ENCODE data around the gene NOTUM.

NOTUM gene

DNA sequence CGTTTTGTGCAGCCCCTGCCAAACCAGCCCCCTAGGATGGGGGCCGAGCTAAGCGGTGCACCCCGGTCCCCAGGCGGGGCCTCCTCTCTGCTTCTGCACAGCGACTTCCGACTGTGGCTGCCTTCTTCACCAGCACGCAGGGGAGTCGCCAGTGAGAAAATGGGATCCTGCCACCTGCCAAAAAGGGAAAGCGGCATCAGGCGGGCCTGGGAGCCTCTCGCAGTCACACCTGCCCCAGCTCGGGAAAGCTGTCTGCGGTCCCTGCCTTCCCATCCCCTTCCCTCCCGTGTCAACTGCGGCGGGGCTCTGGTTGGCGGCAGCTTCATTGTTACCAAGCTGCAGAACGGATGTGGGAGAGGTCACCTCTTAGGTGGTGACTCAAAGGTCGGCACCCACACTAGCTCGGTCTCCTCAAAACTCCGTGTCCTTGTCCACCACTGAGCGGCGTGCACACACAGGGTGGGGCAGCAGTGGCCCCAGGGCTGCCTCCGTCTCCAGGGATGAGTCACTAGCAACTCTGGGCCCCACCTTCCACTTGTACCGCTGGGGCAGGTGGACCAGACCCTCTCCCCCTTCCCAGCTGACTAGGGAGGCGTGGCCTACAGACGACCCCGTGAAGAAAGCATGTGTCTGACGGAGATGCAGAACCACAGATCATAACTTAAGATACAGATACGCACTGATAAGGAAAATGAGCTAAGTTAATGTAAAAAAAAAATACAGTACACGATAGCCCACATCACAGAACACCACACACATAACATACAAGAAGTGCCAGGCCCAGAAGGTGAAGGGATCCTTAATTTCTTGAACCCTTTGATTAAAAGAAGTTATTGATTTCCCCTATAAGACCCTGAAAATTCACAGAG is 48.3 kb downstream of the NOTUM start:
- H4K20me1 ChIP-seq (ENCODE audit: control insufficient read depth, insufficient read depth, low read depth, low read length) = peaks cover 23% of the 10 kb centered on the region; the same call in 1 of the 2 replicates
- H3K4me1 ChIP-seq (ENCODE audit: control insufficient read depth, low read length) = peaks cover 27% of the 10 kb centered on the region
- TF ChIP-seq EZH2phosphoT487 (IDR thresholded peaks at IDR 0.05; ENCODE audit: borderline replicate concordance, low read length) = no peak
- TF ChIP-seq, protein P1, sequence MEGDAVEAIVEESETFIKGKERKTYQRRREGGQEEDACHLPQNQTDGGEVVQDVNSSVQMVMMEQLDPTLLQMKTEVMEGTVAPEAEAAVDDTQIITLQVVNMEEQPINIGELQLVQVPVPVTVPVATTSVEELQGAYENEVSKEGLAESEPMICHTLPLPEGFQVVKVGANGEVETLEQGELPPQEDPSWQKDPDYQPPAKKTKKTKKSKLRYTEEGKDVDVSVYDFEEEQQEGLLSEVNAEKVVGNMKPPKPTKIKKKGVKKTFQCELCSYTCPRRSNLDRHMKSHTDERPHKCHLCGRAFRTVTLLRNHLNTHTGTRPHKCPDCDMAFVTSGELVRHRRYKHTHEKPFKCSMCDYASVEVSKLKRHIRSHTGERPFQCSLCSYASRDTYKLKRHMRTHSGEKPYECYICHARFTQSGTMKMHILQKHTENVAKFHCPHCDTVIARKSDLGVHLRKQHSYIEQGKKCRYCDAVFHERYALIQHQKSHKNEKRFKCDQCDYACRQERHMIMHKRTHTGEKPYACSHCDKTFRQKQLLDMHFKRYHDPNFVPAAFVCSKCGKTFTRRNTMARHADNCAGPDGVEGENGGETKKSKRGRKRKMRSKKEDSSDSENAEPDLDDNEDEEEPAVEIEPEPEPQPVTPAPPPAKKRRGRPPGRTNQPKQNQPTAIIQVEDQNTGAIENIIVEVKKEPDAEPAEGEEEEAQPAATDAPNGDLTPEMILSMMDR (IDR thresholded peaks at IDR 0.05; ENCODE audit: low read depth, low read length, poor library complexity, severe bottlenecking) = no peak
- no peaks in the 10 kb centered on the region for H3K9me3 ChIP-seq (ENCODE audit: control insufficient read depth, insufficient read depth, low read length)
- H3K4me2 ChIP-seq (ENCODE audit: low read length) = no peak overlapping the region
- H3K79me2 ChIP-seq (ENCODE audit: control insufficient read depth, low read length) = peaks cover 45% of the 10 kb centered on the region
- H3K27me3 ChIP-seq (ENCODE audit: control insufficient read depth, low read length) = no peaks in the 10 kb centered on the region
- H3K36me3 ChIP-seq (ENCODE audit: control insufficient read depth, low read length) = peaks cover 80% of the 10 kb centered on the region
- H3F3A ChIP-seq (ENCODE audit: control insufficient read depth, insufficient read depth) = peaks cover 10% of the 10 kb centered on the region
- no peak overlapping the region for H3K27ac ChIP-seq (ENCODE audit: low read depth, low read length)
- H3K4me3 ChIP-seq (ENCODE audit: low read length) = no peak overlapping the region
- no peaks in the 10 kb centered on the region for H3K9me2 ChIP-seq (replicated peaks; ENCODE audit: control insufficient read depth, low read length)

DNA sequence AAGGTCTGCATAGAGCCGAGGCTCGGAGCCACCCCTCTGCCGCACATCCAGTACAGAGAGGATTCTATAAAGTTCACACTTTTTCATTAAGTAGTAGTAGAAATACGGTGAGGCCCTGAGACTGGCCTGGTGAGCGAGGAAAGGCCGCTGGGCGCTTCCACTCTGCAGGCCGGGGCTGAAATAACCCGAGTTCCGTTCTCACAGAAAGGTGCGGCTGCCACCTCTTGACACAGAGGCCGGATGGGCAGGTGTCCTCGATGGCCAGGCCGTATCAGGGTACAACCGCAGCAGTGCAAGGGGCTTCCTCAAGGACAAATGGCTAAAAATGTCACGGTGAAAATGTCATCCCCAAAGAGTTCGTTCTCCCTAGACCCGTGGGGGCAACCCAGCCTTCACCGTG is 49.0 kb downstream of the NOTUM start:
- Histone ChIP-seq H3K79me2 (ENCODE audit: control insufficient read depth, low read length) (peaks cover 37% of the 10 kb centered on the region), H3K36me3 (ENCODE audit: control insufficient read depth, low read length) (peaks cover 81% of the 10 kb centered on the region)

GRCh38 chr17:81911277-81911961 is 49.6 kb downstream of the NOTUM start, which contains the start of gene PCYT2:
PCYT2 (minus strand) TSS chr17:81911399; CDS start chr17:81911355, 44 bp downstream.
- peaks cover 82% of the 10 kb centered on the region for H3K36me3 ChIP-seq (ENCODE audit: control insufficient read depth, low read length)
- H3F3A ChIP-seq (ENCODE audit: control insufficient read depth, insufficient read depth) = peaks cover 10% of the 10 kb centered on the region
- H3K9me3 ChIP-seq (ENCODE audit: control insufficient read depth, insufficient read depth, low read length) = no peaks in the 10 kb centered on the region
- H3K4me3 ChIP-seq (ENCODE audit: low read length) = peak within 1 kb of the TSS; percentile 98
- H3K79me2 ChIP-seq (ENCODE audit: control insufficient read depth, low read length) = peaks cover 32% of the 10 kb centered on the region
- no peaks in the 10 kb centered on the region for H3K9me2 ChIP-seq (replicated peaks; ENCODE audit: control insufficient read depth, low read length)
- TF ChIP-seq, protein P1 (IDR thresholded peaks at IDR 0.05; ENCODE audit: low read depth, low read length, poor library complexity, severe bottlenecking) = peak; percentile 51
- no peak for TF ChIP-seq EZH2phosphoT487 (IDR thresholded peaks at IDR 0.05; ENCODE audit: borderline replicate concordance, low read length)
- peaks cover 18% of the 10 kb centered on the region for H3K4me1 ChIP-seq (ENCODE audit: control insufficient read depth, low read length)
- peaks cover 16% of the 10 kb centered on the region; the same call in 1 of the 2 replicates for H4K20me1 ChIP-seq (ENCODE audit: control insufficient read depth, insufficient read depth, low read depth, low read length)
- H3K4me2 ChIP-seq (ENCODE audit: low read length) = peak within 1 kb of the TSS; percentile 93
- H3K27me3 ChIP-seq (ENCODE audit: control insufficient read depth, low read length) = no peaks in the 10 kb centered on the region
- H3K27ac ChIP-seq (ENCODE audit: low read depth, low read length) = peak within 1 kb of the TSS; percentile 52

More for the DNA sequence above, 49.0 kb downstream of the NOTUM start:
- H3K9me2 ChIP-seq (replicated peaks; ENCODE audit: control insufficient read depth, low read length) = no peaks in the 10 kb centered on the region
- TF ChIP-seq, protein P1 (IDR thresholded peaks at IDR 0.05; ENCODE audit: low read depth, low read length, poor library complexity, severe bottlenecking) = no peak
- no peak for TF ChIP-seq EZH2phosphoT487 (IDR thresholded peaks at IDR 0.05; ENCODE audit: borderline replicate concordance, low read length)
- no peaks in the 10 kb centered on the region for H3K27me3 ChIP-seq (ENCODE audit: control insufficient read depth, low read length)
- H3F3A ChIP-seq (ENCODE audit: control insufficient read depth, insufficient read depth) = peaks cover 10% of the 10 kb centered on the region
- H3K27ac ChIP-seq (ENCODE audit: low read depth, low read length) = no peak overlapping the region
- peak overlapping the region; percentile 33 for H3K4me3 ChIP-seq (ENCODE audit: low read length)
- peaks cover 18% of the 10 kb centered on the region; the same call in 1 of the 2 replicates for H4K20me1 ChIP-seq (ENCODE audit: control insufficient read depth, insufficient read depth, low read depth, low read length)
- peaks cover 23% of the 10 kb centered on the region for H3K4me1 ChIP-seq (ENCODE audit: control insufficient read depth, low read length)
- peak overlapping the region; percentile 46 for H3K4me2 ChIP-seq (ENCODE audit: low read length)
- no peaks in the 10 kb centered on the region for H3K9me3 ChIP-seq (ENCODE audit: control insufficient read depth, insufficient read depth, low read length)
